Activated CD4-positive, alpha-beta T cell treated with anti-CD3 and anti-CD28 coated beads, Interleukin-2, amount 10 ng/mL, durations not matched to agents 7 days and 5 days (primary cell): ENCODE results near the gene KRTAP10-11. TPM values are rescaled to one million over a fixed set of nuclear protein-coding genes. Genes with fewer than 3 reads are reported as not detected.
"Not testable (repeated sequence)": the region's sequence is repeated elsewhere in the genome, so short reads cannot be mapped to it uniquely, and the experiment has no call there.

Experiments
- CTCF ChIA-PET: fragments of 350-600 bp; sonication (Branson Sonifier 250); formaldehyde crosslinking; loops from one replicate; lab custom pipeline; 2021; ENCODE audit warnings: antibody characterized with exemption; lab: Charles Lee
- POLR2A ChIA-PET: fragments of 350-600 bp; sonication (Branson Sonifier 250); formaldehyde crosslinking; loops from one replicate; lab custom pipeline; 2021; ENCODE audit warnings: antibody characterized with exemption; lab: Charles Lee
- DNase-seq: peaks from one replicate; pipeline ENCODE4 v3.0.0-alpha.2; 2020
- H3K27ac Mint-ChIP-seq: one replicate; pipeline ENCODE4 v1.8.0; 2021; ENCODE audit warnings: mild to moderate bottlenecking, moderate library complexity, mixed read lengths
- H3K27me3 Mint-ChIP-seq: one replicate; pipeline ENCODE4 v1.8.0; 2021; ENCODE audit warnings: mixed read lengths
- H3K36me3 Mint-ChIP-seq: one replicate; pipeline ENCODE4 v1.8.0; 2021; ENCODE audit warnings: low read depth, mixed read lengths
- H3K4me1 Mint-ChIP-seq: one replicate; pipeline ENCODE4 v1.8.0; 2021; ENCODE audit warnings: mixed read lengths
- H3K4me3 Mint-ChIP-seq: one replicate; pipeline ENCODE4 v1.8.0; 2021; ENCODE audit warnings: mild to moderate bottlenecking, moderate library complexity, mixed read lengths
- H3K9me3 Mint-ChIP-seq: one replicate; pipeline ENCODE4 v1.8.0; 2021; ENCODE audit warnings: mixed read lengths
- total RNA-seq, 2 experiments: library from RNA; stranded (reverse); gene quantifications; one replicate each; pipeline ENCODE4 v1.2.3, GENCODE V29; 2021

The KRTAP10-11 gene
- total RNA-seq, 2 experiments from 2014 or later, result not detected

GRCh38 chr21:44650265-44650972 is 4.2 kb downstream of the KRTAP10-11 start:
- H3K27ac Mint-ChIP-seq, result no peak overlapping the region
- H3K4me1 Mint-ChIP-seq, result peaks cover 16% of the 10 kb centered on the region
- no peak for DNase-seq
- no peak overlapping the region for H3K4me3 Mint-ChIP-seq
- peaks cover 19% of the 10 kb centered on the region for H3K36me3 Mint-ChIP-seq
- H3K9me3 Mint-ChIP-seq, result peaks cover 18% of the 10 kb centered on the region
- ChIA-PET CTCF (no interaction called here), POLR2A (no interaction called here)
- H3K27me3 Mint-ChIP-seq, result no peaks in the 10 kb centered on the region

- no peak for DNase-seq
- POLR2A ChIA-PET, result no interaction called here
- Mint-ChIP-seq H3K9me3 (peaks cover 22% of the 10 kb centered on the region), H3K36me3 (peaks cover 22% of the 10 kb centered on the region), H3K4me3 (no peak overlapping the region), H3K27me3 (no peaks in the 10 kb centered on the region), H3K4me1 (peaks cover 21% of the 10 kb centered on the region), H3K27ac (no peak overlapping the region)
- CTCF ChIA-PET, result no interaction called here
Observed at GRCh38 chr21:44650973-44651675, 4.9 kb downstream of the KRTAP10-11 start.

GRCh38 chr21:44653123-44653522 is 6.9 kb downstream of the KRTAP10-11 start:
- H3K9me3 Mint-ChIP-seq, result peaks cover 41% of the 10 kb centered on the region
- no peak overlapping the region for H3K4me3 Mint-ChIP-seq
- H3K36me3 Mint-ChIP-seq, result peaks cover 42% of the 10 kb centered on the region
- no peak for DNase-seq
- no peaks in the 10 kb centered on the region for H3K27me3 Mint-ChIP-seq
- ChIA-PET CTCF (no interaction called here), POLR2A (no interaction called here)
- peaks cover 41% of the 10 kb centered on the region for H3K4me1 Mint-ChIP-seq
- H3K27ac Mint-ChIP-seq, result peak overlapping the region; percentile 36

- peak; percentile 15 for DNase-seq
- no peaks in the 10 kb centered on the region for H3K27me3 Mint-ChIP-seq
- peaks cover 49% of the 10 kb centered on the region for H3K4me1 Mint-ChIP-seq
- H3K9me3 Mint-ChIP-seq, result peaks cover 49% of the 10 kb centered on the region
- CTCF ChIA-PET, result interaction anchor here (0.5 to 1.8 kb wide), 3 partner anchors 7 to 25 kb away, joined by 3 to 5 read pairs (median 3); partner anchors contain the start of gene KRTAP10-11
- POLR2A ChIA-PET, result no interaction called here
- peak overlapping the region; percentile 78 for H3K27ac Mint-ChIP-seq
- no peak overlapping the region for H3K4me3 Mint-ChIP-seq
- peaks cover 50% of the 10 kb centered on the region for H3K36me3 Mint-ChIP-seq
Observed at GRCh38 chr21:44653656-44654575, 7.7 kb downstream of the KRTAP10-11 start.

GRCh38 chr21:44654576-44655175 is 8.5 kb downstream of the KRTAP10-11 start, which contains the start of gene KRTAP12-4:
TSS of gene KRTAP12-4 (minus strand) at chr21:44654659. CDS start at chr21:44654614, 45 bp downstream.
- Mint-ChIP-seq H3K9me3 (peaks cover 53% of the 10 kb centered on the region), H3K4me1 (peaks cover 56% of the 10 kb centered on the region), H3K27ac (peak within 1 kb of the TSS; percentile 78), H3K27me3 (no peaks in the 10 kb centered on the region), H3K36me3 (peaks cover 57% of the 10 kb centered on the region), H3K4me3 (no peak within 1 kb of the TSS)
- ChIA-PET POLR2A (no interaction called here), CTCF (interaction anchor here (1.1 to 1.8 kb wide), 4 partner anchors 8 to 36 kb away, joined by 3 to 5 read pairs (median 4); partner anchors contain the start of gene KRTAP10-11)
- DNase-seq, result no peak

GRCh38 chr21:44656868-44657267 is 10.7 kb downstream of the KRTAP10-11 start:
- Mint-ChIP-seq H3K4me1 (peaks cover 61% of the 10 kb centered on the region), H3K27ac (peak overlapping the region; percentile 99), H3K36me3 (peaks cover 66% of the 10 kb centered on the region), H3K9me3 (peaks cover 67% of the 10 kb centered on the region), H3K27me3 (peaks cover 4% of the 10 kb centered on the region), H3K4me3 (peak overlapping the region; percentile 55)
- no peak for DNase-seq
- POLR2A ChIA-PET, result no interaction called here
- CTCF ChIA-PET, result no interaction called here

- Mint-ChIP-seq H3K27me3 (peaks cover 8% of the 10 kb centered on the region), H3K4me1 (peaks cover 61% of the 10 kb centered on the region), H3K9me3 (peaks cover 67% of the 10 kb centered on the region), H3K4me3 (peak within 1 kb of the TSS; percentile 55), H3K36me3 (peaks cover 66% of the 10 kb centered on the region), H3K27ac (peak within 1 kb of the TSS; percentile 99)
- CTCF ChIA-PET, result interaction anchor here (0.7 kb wide), 2 partner anchors 10 to 32 kb away, joined by 3 read pairs; no protein-coding TSS in a partner anchor
- POLR2A ChIA-PET, result no interaction called here
- peak; percentile 61 for DNase-seq
Observed at GRCh38 chr21:44657635-44658540, 11.7 kb downstream of the KRTAP10-11 start, which contains the start of gene KRTAP12-3. TSS of gene KRTAP12-3 (plus strand) at chr21:44657932. CDS start at chr21:44657980, 48 bp downstream.

GRCh38 chr21:44658541-44658910 is 12.3 kb downstream of the KRTAP10-11 start:
- H3K36me3 Mint-ChIP-seq, result peaks cover 63% of the 10 kb centered on the region
- DNase-seq, result no peak
- H3K27me3 Mint-ChIP-seq, result peaks cover 8% of the 10 kb centered on the region
- peaks cover 64% of the 10 kb centered on the region for H3K9me3 Mint-ChIP-seq
- ChIA-PET POLR2A (no interaction called here), CTCF (no interaction called here)
- H3K4me1 Mint-ChIP-seq, result peaks cover 59% of the 10 kb centered on the region
- H3K27ac Mint-ChIP-seq, result peak overlapping the region; percentile 99
- H3K4me3 Mint-ChIP-seq, result no peak overlapping the region

GRCh38 chr21:44658913-44659595 is 12.8 kb downstream of the KRTAP10-11 start:
- peaks cover 58% of the 10 kb centered on the region for H3K36me3 Mint-ChIP-seq
- peaks cover 54% of the 10 kb centered on the region for H3K4me1 Mint-ChIP-seq
- H3K9me3 Mint-ChIP-seq, result peaks cover 58% of the 10 kb centered on the region
- H3K4me3 Mint-ChIP-seq, result no peak overlapping the region
- DNase-seq, result peak; percentile 26
- peak overlapping the region; percentile 99 for H3K27ac Mint-ChIP-seq
- CTCF ChIA-PET, result no interaction called here
- peaks cover 8% of the 10 kb centered on the region for H3K27me3 Mint-ChIP-seq
- POLR2A ChIA-PET, result no interaction called here

GRCh38 chr21:44661567-44661966 is 15.4 kb downstream of the KRTAP10-11 start:
- Mint-ChIP-seq H3K36me3 (peaks cover 41% of the 10 kb centered on the region), H3K4me1 (peaks cover 35% of the 10 kb centered on the region), H3K9me3 (peaks cover 47% of the 10 kb centered on the region), H3K27me3 (peaks cover 11% of the 10 kb centered on the region)
- CTCF ChIA-PET, H3K27ac Mint-ChIP-seq, H3K4me3 Mint-ChIP-seq, DNase-seq, POLR2A ChIA-PET: not testable (repeated sequence)

GRCh38 chr21:44664691-44665090 is 18.5 kb downstream of the KRTAP10-11 start:
- Mint-ChIP-seq H3K27ac (no peak overlapping the region), H3K27me3 (peaks cover 19% of the 10 kb centered on the region), H3K9me3 (peaks cover 25% of the 10 kb centered on the region), H3K36me3 (peaks cover 12% of the 10 kb centered on the region), H3K4me3 (no peak overlapping the region), H3K4me1 (peaks cover 4% of the 10 kb centered on the region)
- ChIA-PET POLR2A (no interaction called here), CTCF (no interaction called here)
- DNase-seq, result no peak
